Measurements from ENCODE around the gene DUSP22.
"Not testable (repeated sequence)": the region's sequence is repeated elsewhere in the genome, so short reads cannot be mapped to it uniquely, and the experiment has no call there.

DUSP22 gene

GRCh38 chr6:291697-292505, at the start of gene DUSP22:
Gene DUSP22, plus strand, starts transcription at chr6:292487. Its CDS starts 53 bp downstream, at chr6:292540.
- peak; percentile 82 for DNase-seq

GRCh38 chr6:246352-246751, 45.9 kb upstream of the DUSP22 start:
- DNase-seq, result no peak

- DNase-seq, result no peak
These were observed 44.9 kb upstream of the DUSP22 start for GRCh38 chr6:247351-247750.

- not testable (repeated sequence) for DNase-seq
These were observed 44.2 kb upstream of the DUSP22 start for GRCh38 chr6:248046-248445.

GRCh38 chr6:250676-251075, 41.6 kb upstream of the DUSP22 start:
- DNase-seq, result no peak

GRCh38 chr6:251920-252319, 40.4 kb upstream of the DUSP22 start:
- DNase-seq, result no peak

GRCh38 chr6:252775-253535, 39.3 kb upstream of the DUSP22 start:
- no peak for DNase-seq

- DNase-seq, result no peak
These were observed 38.3 kb upstream of the DUSP22 start for GRCh38 chr6:254016-254415.

- no peak for DNase-seq
These were observed 37.1 kb upstream of the DUSP22 start for GRCh38 chr6:255041-255750.

GRCh38 chr6:255751-256083, 36.6 kb upstream of the DUSP22 start:
- DNase-seq, result no peak

GRCh38 chr6:256169-256568, 36.1 kb upstream of the DUSP22 start:
- no peak for DNase-seq

- DNase-seq, result no peak
These were observed 35.1 kb upstream of the DUSP22 start for GRCh38 chr6:257031-257725.

GRCh38 chr6:257774-258173, 34.5 kb upstream of the DUSP22 start:
- no peak for DNase-seq

GRCh38 chr6:259316-259715, 33.0 kb upstream of the DUSP22 start:
- no peak for DNase-seq

- DNase-seq, result no peak
These were observed 32.3 kb upstream of the DUSP22 start for GRCh38 chr6:259901-260508.

- no peak for DNase-seq
These were observed 27.7 kb upstream of the DUSP22 start for GRCh38 chr6:264626-265025.

- no peak for DNase-seq
These were observed 23.8 kb upstream of the DUSP22 start for GRCh38 chr6:268394-268935.

- DNase-seq, result no peak
These were observed 18.7 kb upstream of the DUSP22 start for GRCh38 chr6:273551-274058.

GRCh38 chr6:277746-278145, 14.5 kb upstream of the DUSP22 start:
- DNase-seq, result no peak

GRCh38 chr6:278494-278893, 13.8 kb upstream of the DUSP22 start:
- no peak for DNase-seq

GRCh38 chr6:279341-280029, 12.8 kb upstream of the DUSP22 start:
- DNase-seq, result peak; percentile 27

Measured in hematopoietic multipotent progenitor cell treated with erythropoietin and hydrocortisone succinate and interleukin-3 and kit ligand, for 8 days (in vitro differentiated cells).